ENCODE results near the gene LCN15.
"Not testable (repeated sequence)": the region's sequence is repeated elsewhere in the genome, so short reads cannot be mapped to it uniquely, and the experiment has no call there.

The LCN15 gene, protein sequence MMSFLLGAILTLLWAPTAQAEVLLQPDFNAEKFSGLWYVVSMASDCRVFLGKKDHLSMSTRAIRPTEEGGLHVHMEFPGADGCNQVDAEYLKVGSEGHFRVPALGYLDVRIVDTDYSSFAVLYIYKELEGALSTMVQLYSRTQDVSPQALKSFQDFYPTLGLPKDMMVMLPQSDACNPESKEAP

DNA sequence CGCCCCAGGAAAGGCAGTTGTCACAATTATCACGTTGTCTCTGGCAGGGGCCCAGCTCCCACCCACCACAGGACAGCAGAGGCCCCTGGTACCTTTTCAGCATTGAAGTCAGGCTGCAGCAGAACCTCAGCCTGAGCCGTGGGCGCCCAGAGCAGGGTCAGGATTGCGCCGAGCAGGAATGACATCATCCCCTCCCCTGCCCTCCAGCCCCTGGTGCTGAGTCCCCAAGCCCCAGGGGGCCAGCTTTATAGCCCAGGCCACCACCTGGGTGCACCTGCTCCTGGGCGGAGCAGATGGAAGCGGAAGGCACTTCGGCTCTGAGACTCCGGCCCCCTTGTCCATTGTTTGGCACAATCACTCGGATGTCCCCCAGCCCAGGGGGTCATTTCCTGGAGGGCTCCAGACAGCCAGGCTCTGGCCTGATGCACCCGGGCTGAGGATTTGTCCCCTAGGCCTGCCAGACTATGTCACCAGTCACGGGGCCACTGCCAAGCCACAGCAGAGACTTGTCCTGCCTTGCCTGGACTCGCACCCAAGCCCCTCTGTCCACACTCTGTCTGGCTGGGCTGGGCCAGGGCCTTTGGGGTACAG is at the start of gene LCN15:
TSS of gene LCN15 (minus strand) at position 218 of the 591 bp plus-strand sequence. CDS start at position 188, 30 bp downstream.
- DNase-seq = no peak

DNA sequence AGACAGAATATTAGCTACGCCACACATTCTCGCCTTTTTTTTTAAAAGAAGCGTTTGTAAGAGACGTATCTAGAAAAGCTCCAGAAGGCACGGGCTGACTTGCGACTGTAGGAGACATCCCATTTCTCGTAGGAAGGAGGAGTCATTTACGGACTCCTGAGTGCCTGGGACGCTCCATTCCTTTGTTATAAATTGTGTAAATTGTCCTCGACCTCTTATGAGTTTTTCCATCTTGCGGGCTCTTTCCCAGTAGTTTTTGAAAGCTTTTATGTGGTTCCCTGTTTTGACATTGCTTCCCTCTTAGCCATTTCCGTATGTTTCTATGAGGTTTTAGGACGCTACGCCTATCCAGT is 44.5 kb upstream of the LCN15 start:
- DNase-seq = peak in 1 of 3 donors; percentile 25

DNA sequence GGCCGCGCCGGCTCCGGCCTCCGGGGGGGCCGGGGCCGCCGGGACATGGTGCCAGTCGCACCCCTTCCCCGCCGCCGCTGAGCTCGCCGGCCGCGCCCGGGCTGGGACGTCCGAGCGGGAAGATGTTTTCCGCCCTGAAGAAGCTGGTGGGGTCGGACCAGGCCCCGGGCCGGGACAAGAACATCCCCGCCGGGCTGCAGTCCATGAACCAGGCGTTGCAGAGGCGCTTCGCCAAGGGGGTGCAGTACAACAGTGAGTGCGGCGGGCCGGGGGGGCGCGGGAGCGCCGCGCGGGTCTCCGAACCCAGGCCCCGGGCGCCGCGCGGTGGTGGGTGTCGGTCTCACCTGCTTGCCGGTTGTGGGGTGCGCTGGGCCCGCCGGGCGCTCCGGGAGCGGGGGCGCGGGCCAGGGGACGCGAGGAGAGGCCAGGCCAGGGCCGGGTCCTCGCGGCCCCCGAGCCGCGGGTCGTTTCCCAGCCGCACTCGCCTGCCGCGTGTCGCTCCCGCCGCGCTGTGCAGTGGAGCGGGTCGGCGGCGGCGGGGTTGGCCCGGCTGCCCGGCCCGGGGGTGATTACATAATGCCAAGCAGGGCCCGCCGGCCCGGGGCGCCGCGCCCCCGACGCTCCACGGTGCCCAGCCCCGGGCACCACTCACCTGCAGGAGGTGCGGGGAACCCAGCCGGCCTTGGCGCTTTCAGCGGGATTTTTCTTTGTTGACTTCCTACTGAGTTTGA is 43.9 kb upstream of the LCN15 start:
- DNase-seq = peak in 1 of 3 donors; percentile 45

DNA sequence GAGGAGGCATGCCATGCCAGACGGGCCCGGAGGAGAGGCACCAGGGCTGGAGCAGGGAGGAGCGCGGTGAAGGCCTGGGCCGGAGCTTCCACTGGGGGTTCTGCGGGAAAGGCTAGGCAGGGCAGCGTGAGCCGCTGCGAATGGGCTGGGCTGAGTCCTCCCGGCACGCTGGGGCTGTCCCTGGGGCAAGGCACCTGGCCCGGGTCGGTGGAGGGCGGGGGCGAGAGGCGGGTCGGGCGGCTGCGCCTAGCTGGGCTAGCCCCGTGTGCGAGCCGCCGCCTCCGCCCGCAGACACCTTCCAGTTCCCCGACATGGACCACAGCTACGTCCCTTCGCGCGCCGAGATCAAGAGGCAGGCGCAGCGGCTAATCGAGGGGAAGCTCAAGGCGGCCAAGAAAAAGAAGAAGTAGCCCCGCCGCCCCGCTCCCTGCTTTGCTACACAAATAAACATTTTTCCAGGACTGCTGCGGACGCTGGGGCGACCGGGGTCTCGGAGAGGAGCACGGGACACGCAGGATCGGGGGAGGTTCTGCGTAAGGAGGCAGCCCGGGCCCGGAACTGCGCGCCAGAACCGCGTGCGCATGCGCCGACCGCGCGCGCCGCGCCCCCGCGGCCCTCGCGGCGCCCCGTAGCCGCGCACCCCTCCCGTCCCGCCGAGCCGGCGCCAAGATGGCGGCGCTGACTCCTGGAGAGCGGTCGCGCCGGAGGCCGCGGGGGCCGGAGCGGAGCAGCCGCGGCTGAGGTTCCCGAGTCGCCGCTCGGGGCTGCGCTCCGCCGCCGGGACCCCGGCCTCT is 43.2 kb upstream of the LCN15 start, which contains the start of gene RABL6:
TSS of gene RABL6 (plus strand) at position 668 of the 794 bp plus-strand sequence. CDS start 249 bp downstream, outside the sequence.
- DNase-seq = peak; percentile 86 to 96 (median 93)

DNA sequence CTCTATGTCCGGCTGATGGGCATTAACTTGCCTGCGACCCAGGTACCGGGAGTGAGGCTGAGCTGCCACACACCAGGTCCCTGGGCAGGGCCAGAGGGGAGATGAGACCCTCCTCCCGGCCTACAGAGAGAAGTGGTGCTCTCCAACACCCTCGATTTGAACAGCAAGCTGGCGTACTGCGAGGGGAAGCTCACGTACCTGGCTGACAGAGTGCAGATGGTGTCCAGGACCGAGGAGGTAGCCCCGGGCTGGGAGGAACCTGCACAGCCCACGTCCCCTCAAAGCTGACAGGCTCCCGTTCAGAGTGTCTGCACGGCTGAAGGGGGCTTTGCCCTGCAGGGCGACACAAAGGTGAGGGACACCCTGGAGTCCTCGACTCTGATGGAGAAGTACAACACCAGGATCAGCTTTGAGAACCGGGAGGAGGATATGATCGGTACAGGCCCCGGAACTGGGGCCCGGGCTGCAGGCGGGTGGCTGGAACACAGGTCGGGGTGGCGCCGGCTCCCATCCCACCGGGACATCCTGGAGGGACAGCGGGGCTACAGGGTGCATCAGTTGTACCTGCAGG is 42.4 kb upstream of the LCN15 start:
- DNase-seq = no peak

DNA sequence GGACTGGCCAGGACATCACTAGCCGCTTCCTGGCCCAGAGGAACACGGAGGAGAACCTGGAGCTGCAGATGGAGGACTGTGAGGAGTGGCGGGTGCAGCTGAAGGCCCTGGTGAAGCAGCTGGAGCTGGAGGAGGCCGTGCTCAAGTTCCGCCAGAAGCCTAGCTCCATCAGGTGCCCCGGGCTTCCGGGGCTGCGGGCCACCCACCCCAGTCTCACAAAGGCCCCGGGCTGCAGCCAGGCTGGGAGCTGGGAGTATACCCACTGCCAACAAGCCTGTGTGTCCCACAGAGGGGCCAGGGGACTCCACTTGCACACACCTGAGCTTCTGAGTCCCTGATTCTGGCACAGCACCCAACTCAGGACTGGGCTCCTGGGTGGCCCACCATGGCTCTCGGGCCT is 41.7 kb upstream of the LCN15 start:
- DNase-seq = no peak

DNA sequence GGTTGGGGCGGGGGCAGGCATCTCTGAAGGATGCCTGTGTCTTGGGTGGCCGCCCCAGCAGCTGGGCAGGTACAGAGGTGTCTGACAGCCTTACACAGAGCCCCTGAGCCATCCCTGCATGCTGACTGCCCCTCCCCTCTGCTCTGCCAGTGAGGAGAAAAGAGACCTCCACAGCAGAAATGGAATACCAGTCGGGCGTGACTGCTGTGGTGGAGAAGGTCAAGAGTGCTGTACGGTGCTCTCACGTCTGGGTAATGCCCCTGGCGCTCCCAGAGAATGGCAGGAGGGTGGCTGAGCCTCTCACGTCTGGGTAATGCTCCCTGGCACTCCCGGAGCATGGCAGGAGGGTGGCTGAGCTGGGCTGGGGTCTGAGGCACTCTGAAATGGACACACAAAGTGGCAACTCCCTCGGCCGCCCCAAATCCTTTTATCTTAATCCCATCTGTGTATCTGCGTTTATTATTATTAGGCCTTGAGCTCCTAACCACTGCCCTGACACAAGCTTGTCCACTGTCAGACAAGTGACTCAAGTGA is 41.0 kb upstream of the LCN15 start:
- DNase-seq = no peak

DNA sequence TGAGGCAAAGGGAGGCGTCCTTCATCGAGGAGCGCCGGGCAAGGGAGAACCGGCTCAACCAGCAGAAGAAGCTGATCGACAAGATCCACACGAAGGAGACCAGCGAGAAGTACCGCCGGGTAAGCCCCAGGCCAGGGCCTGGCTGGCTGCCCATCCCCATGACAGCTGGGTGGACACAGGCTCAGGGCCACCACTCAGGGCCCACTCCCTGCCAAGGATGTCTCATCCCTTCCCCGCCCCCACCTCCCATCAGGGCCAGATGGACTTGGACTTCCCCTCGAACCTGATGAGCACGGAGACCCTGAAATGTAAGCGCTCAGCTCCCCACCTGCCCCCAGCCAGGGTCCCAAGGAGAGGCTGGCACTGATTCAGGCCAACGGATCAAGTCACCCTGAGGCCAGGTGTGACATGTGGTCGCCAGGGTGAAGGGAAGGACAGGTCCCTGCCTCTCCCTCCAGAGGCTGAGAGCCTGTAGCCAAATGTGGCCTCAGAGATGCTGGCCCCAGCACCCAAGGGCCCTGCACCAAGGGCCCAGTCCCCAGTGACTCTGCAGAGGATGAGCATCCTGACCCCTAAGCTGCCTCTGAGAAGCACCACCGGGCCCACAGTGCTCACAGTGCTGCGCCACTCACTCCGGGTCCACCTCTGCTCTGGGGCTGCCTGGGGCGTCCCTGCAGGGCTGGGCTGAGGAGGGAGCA is 40.3 kb upstream of the LCN15 start:
- DNase-seq = no peak

DNA sequence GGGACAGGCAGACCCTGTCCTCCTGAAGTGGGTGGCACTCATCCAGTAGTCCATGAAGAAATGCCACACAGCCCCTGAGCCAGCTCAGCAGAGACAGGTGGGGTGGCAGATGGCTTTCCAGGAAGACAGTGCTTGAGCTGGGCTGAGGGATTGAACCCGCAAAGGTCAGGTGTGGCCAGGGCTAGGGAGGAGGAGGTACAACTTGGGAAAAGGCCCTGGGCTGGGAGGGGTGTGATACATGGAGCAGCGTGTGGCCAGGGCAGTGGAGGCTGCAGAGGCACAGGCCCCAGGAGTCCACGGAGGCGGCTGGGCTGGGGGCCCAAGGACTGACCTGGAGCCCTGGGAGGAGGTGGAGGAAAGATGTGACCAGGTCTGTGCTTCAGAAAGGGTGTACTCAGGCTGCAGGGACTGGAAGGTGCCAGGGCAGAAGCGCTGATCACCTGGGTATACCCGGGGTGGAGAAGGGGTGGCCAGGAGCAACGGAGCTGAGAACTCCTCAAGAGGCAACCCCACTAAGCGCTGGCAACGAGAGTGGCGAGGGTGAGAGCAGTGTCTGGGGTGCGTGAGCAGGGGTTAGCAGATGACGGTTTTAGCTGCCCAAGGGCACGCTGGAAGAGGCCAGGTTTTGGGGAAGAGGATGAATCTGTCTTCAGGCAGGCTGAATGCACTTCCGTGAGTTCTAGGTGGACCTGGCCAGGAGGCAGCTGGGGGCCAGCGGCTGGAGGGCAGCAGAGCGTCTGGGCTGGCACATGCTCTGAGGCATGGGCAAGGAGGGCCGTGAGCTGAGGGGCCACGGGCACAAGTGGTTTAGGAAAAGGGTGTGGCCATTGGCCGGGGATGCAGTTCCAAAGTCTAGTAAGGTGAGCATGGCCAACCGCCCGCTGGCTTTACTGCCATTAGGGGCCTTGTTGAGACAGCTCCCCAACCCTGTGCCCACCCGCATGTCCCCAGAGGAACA is 39.5 kb upstream of the LCN15 start:
- no peak for DNase-seq

DNA sequence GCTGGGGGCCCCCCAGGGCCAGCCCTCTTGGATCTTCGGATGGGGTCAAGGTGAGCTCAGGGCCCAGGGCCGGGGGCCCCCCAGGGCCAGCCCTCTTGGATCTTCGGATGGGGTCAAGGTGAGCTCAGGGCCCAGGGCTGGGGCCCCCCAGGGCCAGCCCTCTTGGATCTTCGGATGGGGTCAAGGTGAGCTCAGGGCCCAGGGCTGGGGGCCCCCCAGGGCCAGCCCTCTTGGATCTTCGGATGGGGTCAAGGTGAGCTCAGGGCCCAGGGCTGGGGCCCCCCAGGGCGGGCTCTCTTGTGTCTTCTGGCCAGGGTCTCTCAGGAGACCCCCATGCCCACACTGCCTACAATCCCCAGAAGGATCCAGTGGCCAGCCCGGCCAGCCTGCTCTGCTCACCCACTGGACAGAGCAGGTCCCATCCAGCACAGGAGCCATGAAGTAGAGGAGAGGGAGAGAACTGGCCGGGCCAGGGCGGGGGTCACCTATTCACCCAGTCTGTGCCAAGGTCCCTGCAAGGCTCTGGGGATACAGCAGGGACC is 38.8 kb upstream of the LCN15 start:
- not testable (repeated sequence) for DNase-seq

DNA sequence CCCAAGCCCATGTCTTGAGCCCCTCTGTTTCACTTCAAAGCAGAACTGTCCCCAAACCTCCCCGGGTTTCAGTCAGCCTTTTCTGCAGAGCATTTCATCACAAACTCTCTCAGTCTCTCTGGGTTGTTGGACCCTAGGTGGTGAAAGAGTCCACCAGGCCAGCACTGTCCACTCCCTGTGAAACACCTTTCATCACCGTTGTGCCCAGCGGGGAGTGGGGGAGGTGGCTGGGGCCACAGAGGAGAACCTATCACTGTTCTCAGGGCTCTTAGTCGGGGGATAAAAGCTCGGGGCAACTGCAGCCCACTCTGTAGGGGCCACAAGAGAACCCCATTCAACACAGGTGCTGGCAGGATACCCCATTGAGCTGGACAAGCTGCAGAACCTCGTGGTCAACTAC is 38.0 kb upstream of the LCN15 start:
- no peak for DNase-seq

DNA sequence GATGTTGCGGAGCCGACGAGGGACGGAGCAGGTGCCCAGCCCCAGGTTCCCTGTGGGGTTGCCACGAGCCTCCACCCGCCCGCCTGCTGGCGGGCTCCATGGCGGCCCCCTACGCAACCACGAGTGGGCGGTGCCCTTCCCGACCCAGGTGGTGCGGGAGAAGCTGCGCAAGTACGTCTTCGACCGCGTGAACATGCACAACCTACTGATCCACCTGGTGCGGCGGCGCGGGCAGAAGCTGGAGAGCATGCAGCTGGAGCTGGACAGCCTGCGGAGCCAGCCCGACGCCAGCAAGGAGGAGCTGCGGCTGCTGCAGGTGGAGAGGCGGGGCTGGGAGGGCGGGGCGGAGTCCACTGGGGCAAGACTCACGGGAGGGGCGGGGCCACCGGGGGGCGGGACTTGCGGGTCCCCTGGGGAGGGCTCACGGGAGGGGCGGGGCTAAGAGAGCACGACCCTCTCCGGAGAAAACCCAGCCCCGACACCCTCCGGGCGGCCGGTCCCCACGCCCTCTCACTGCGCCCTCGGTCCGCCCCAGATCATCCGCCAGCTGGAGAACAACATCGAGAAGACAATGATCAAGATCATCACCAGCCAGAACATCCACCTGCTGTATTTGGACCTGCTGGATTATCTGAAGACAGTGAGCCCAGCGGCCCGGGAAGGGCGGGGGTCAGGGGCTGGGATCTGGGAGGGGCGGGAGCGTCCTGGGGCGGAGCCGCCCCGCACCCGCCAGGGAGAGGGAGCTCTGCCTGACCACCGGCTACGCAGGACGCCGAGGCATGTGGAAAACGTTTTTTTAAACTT is 35.7 kb upstream of the LCN15 start:
- DNase-seq = peak; percentile 42 to 87 (median 69)

DNA sequence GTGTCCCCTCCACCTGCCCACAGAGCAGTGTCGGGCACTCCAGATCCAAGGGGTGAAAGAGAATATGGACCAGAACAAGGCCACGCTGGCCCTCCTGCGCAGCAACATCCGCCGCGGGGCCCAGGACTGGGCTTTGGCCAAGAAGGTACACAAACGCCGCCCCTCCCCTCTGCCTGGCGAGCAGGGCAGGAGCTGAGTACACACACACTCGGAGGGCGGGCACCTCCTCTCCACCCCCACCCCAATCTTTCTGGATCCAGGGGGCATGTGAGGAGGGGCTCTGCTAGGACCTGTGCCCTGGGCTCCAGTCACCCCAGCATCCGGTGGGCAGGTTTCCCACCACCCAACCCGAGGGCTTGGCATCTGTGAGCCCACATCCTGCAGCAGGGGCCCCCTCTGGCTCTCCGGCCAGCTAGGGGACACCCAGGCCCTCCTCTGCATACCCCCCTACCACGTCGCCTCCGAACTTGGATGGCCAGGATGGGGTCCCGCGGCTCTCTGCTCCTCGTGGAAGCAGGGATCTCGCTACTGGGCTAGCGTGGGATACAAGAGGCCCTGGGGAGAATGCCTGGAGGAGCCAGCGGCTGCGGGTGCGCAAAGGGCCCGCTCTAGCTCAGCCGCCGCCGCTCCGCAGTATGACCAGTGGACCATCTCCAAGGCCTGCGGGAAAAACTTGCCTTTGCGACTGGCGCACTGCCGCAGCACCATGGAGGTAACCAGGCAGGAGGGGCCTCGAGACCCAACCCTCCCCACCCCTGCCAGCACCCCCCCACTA is 34.9 kb upstream of the LCN15 start:
- DNase-seq = no peak

DNA sequence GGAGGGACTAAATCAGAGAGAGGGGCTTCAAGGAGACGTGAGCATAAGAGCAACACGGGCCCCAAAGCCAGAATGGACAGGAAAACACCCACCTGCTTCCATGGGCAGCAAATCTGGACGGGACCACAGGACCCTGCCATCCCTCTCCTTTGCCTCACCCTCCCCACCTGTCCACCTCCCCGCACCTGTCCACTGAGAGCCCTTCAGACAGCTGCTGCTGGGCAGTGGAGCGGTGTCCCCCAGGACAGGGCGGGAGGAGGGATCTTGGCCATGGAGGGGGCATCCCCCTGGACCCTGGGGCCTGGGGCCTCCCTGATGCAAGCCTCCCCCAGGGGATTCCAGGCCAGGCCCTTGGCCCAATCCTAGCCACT is 34.4 kb upstream of the LCN15 start:
- no peak for DNase-seq

DNA sequence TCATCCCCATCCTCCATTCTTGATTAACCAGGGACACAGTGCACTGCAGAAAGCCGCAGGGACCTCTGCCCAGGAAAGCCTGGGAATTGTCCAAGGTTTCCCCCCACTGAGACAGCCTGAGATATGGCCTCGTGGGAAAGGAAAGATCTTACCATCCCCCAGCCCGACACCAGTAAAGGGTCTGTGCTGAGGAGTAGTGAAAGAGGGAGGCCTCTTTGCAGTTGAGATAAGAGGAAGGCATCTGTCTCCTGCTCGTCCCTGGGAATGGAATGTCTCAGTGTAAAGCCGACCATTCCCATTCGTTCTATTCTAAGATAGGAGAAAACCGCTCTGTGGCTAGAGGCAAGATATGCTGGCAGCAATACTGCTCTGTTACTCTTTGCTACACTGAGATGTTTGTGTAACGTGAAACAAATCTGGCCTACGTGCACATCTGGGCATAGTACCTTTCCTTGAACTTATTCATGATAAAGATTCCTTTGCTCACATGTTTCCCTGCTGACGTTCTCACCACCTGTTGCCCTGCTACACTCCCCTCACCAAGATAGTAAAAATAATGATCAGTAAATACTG is 32.5 kb upstream of the LCN15 start:
- DNase-seq = not testable (repeated sequence)

DNA sequence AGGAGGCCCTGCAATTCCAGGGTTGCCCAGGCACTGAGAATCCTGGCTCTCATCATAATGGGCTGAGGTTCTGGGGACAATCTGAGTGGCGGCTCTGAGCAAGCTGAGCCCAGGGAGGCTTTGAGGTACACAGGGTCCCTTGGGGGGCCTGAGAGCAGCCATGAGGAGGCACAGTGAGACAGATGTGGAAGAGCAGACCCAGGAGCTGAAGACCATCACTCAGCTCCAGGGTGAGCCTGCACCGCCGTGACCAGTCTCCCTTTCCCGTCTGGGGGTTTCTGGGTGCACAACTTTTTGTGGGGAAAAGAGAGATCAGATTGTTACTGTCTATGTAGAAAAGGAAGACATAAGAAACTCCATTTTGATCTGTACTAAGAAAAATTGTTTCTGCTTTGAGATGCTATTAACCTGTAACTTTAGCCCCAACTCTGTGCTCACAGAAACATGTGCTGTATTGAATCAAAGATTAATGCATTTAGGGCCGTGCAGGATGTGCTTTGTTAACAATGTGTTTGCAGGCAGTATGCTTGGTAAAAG is 32.0 kb upstream of the LCN15 start, which contains the start of gene CCDC183:
TSS of gene CCDC183 (plus strand) at position 101 of the 537 bp plus-strand sequence. CDS start at position 161, 60 bp downstream.
- DNase-seq = no peak

DNA sequence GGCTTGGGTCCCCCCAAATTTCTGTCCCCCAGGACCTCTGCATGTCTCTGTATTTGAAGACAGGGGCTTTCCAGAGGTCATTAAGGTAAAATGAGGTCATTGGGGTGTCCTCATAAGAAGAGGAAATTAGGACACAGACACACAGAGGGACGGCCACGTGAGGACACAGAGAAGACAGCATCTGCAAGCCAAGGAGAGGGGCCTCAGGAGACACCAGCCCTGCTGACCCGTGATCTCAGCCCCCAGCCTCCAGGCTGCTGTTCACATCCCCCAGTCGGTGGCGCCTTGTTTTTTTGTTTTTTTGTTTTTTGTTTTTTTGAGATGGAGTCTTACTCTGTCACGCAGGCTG is 30.7 kb upstream of the LCN15 start:
- peak; percentile 50 to 59 (median 58) for DNase-seq

Data from suppressor macrophage treated with lipopolysaccharide for 1 hour (primary cell).